ENCODE data around the gene HOXA4.

Gene HOXA4

GRCh38 chr7:27176962-27177794 lies 46.6 kb upstream of the HOXA4 start:
- no peak for DNase-seq (ENCODE audit: extremely low read depth, insufficient read length)
- Histone ChIP-seq H3K27me3 (replicated peaks; ENCODE audit: control insufficient read depth, insufficient read depth, low read length) (peaks cover 6% of the 10 kb centered on the region), H3K36me3 (ENCODE audit: control insufficient read depth, insufficient read depth, low read length) (no peaks in the 10 kb centered on the region), H3K4me3 (replicated peaks; ENCODE audit: low read depth, low read length) (no peak overlapping the region)
- no peak for TF ChIP-seq CTCF (IDR thresholded peaks at IDR 0.05; ENCODE audit: insufficient read depth, low read length, poor library complexity, severe bottlenecking)

GRCh38 chr7:27176524-27176845 lies 45.9 kb upstream of the HOXA4 start:
- Histone ChIP-seq H3K27me3 (replicated peaks; ENCODE audit: control insufficient read depth, insufficient read depth, low read length) (peaks cover 10% of the 10 kb centered on the region), H3K36me3 (ENCODE audit: control insufficient read depth, insufficient read depth, low read length) (no peaks in the 10 kb centered on the region), H3K4me3 (replicated peaks; ENCODE audit: low read depth, low read length) (no peak overlapping the region)
- TF ChIP-seq CTCF (IDR thresholded peaks at IDR 0.05; ENCODE audit: insufficient read depth, low read length, poor library complexity, severe bottlenecking), result no peak
- no peak for DNase-seq (ENCODE audit: extremely low read depth, insufficient read length)

GRCh38 chr7:27175626-27176523 lies 45.3 kb upstream of the HOXA4 start:
- no peak overlapping the region for H3K4me3 ChIP-seq (replicated peaks; ENCODE audit: low read depth, low read length)
- no peaks in the 10 kb centered on the region for H3K36me3 ChIP-seq (ENCODE audit: control insufficient read depth, insufficient read depth, low read length)
- DNase-seq (ENCODE audit: extremely low read depth, insufficient read length), result no peak
- no peak for TF ChIP-seq CTCF (IDR thresholded peaks at IDR 0.05; ENCODE audit: insufficient read depth, low read length, poor library complexity, severe bottlenecking)
- H3K27me3 ChIP-seq (replicated peaks; ENCODE audit: control insufficient read depth, insufficient read depth, low read length), result peaks cover 12% of the 10 kb centered on the region

GRCh38 chr7:27174874-27175625 lies 44.5 kb upstream of the HOXA4 start:
- Histone ChIP-seq H3K27me3 (replicated peaks; ENCODE audit: control insufficient read depth, insufficient read depth, low read length) (peaks cover 12% of the 10 kb centered on the region), H3K4me3 (replicated peaks; ENCODE audit: low read depth, low read length) (no peak overlapping the region), H3K36me3 (ENCODE audit: control insufficient read depth, insufficient read depth, low read length) (no peaks in the 10 kb centered on the region)
- DNase-seq (ENCODE audit: extremely low read depth, insufficient read length), result no peak
- no peak for TF ChIP-seq CTCF (IDR thresholded peaks at IDR 0.05; ENCODE audit: insufficient read depth, low read length, poor library complexity, severe bottlenecking)

- peaks cover 12% of the 10 kb centered on the region for H3K27me3 ChIP-seq (replicated peaks; ENCODE audit: control insufficient read depth, insufficient read depth, low read length)
- H3K36me3 ChIP-seq (ENCODE audit: control insufficient read depth, insufficient read depth, low read length), result no peaks in the 10 kb centered on the region
- no peak for DNase-seq (ENCODE audit: extremely low read depth, insufficient read length)
- no peak for TF ChIP-seq CTCF (IDR thresholded peaks at IDR 0.05; ENCODE audit: insufficient read depth, low read length, poor library complexity, severe bottlenecking)
- peak within 1 kb of the TSS; percentile 18 for H3K4me3 ChIP-seq (replicated peaks; ENCODE audit: low read depth, low read length)
These were observed 43.7 kb upstream of the HOXA4 start, which contains the start of gene HOXA10 for GRCh38 chr7:27173956-27174873. TSS of gene HOXA10 (minus strand) at chr7:27174320. CDS start at chr7:27174306, 14 bp downstream.
